Measurements from ENCODE around the gene CCDC54. TPM values are rescaled to one million over a fixed set of nuclear protein-coding genes. Genes with fewer than 3 reads are reported as not detected.

CCDC54 gene
- total RNA-seq, 1 donor from 2014 or later = not detected

- no peaks in the 10 kb centered on the region for H3K36me3 ChIP-seq
- H3K27ac ChIP-seq = no peak overlapping the region
- intact Hi-C loops (cut with DNase I) = no loop called here
- H3K4me1 ChIP-seq = no peaks in the 10 kb centered on the region
- no peaks in the 10 kb centered on the region for H3K27me3 ChIP-seq
- TF ChIP-seq POLR2A (IDR thresholded peaks at IDR 0.05) (no peak), CTCF (IDR thresholded peaks at IDR 0.05) (no peak), POLR2AphosphoS5 (IDR thresholded peaks at IDR 0.05; ENCODE audit: insufficient read depth in 1 of 2, low read depth in 1 of 2) (no peak)
- DNase-seq (ENCODE audit: extremely low spot score in 2 of 2) = no peak
- H3K9me3 ChIP-seq = no peaks in the 10 kb centered on the region
- no peak overlapping the region for H3K4me3 ChIP-seq
These were observed 31.3 kb upstream of the CCDC54 start for GRCh38 chr3:107345822-107346405.

- no peak overlapping the region for H3K27ac ChIP-seq
- no peaks in the 10 kb centered on the region for H3K27me3 ChIP-seq
These were observed 30.7 kb upstream of the CCDC54 start for GRCh38 chr3:107346564-107346963.

GRCh38 chr3:107347751-107348150, 29.5 kb upstream of the CCDC54 start:
- no peaks in the 10 kb centered on the region for H3K36me3 ChIP-seq
- intact Hi-C loops (cut with DNase I) = no loop called here
- no peak for TF ChIP-seq CTCF (IDR thresholded peaks at IDR 0.05)
- no peak for TF ChIP-seq POLR2AphosphoS5 (IDR thresholded peaks at IDR 0.05; ENCODE audit: insufficient read depth in 1 of 2, low read depth in 1 of 2)
- H3K27me3 ChIP-seq = no peaks in the 10 kb centered on the region
- no peaks in the 10 kb centered on the region for H3K9me3 ChIP-seq
- H3K27ac ChIP-seq = no peak overlapping the region
- DNase-seq (ENCODE audit: extremely low spot score in 2 of 2) = no peak
- no peak overlapping the region for H3K4me3 ChIP-seq
- no peaks in the 10 kb centered on the region for H3K4me1 ChIP-seq

More at GRCh38 chr3:107346564-107346963, 30.7 kb upstream of the CCDC54 start:
- H3K4me1 ChIP-seq = no peaks in the 10 kb centered on the region
- DNase-seq (ENCODE audit: extremely low spot score in 2 of 2) = no peak
- intact Hi-C loops (cut with DNase I) = no loop called here
- H3K36me3 ChIP-seq = no peaks in the 10 kb centered on the region
- H3K9me3 ChIP-seq = no peaks in the 10 kb centered on the region
- TF ChIP-seq CTCF (IDR thresholded peaks at IDR 0.05) (no peak), POLR2AphosphoS5 (IDR thresholded peaks at IDR 0.05; ENCODE audit: insufficient read depth in 1 of 2, low read depth in 1 of 2) (no peak), POLR2A (IDR thresholded peaks at IDR 0.05) (no peak)
- H3K4me3 ChIP-seq = no peak overlapping the region

GRCh38 chr3:107356706-107357105, 20.5 kb upstream of the CCDC54 start:
- TF ChIP-seq CTCF (IDR thresholded peaks at IDR 0.05) = no peak
- no peak for TF ChIP-seq POLR2AphosphoS5 (IDR thresholded peaks at IDR 0.05; ENCODE audit: insufficient read depth in 1 of 2, low read depth in 1 of 2)
- no peak for TF ChIP-seq POLR2A (IDR thresholded peaks at IDR 0.05)
- Histone ChIP-seq H3K4me1 (no peaks in the 10 kb centered on the region), H3K36me3 (no peaks in the 10 kb centered on the region), H3K9me3 (no peaks in the 10 kb centered on the region), H3K27me3 (no peaks in the 10 kb centered on the region), H3K27ac (no peak overlapping the region), H3K4me3 (no peak overlapping the region)
- intact Hi-C loops (cut with DNase I) = no loop called here
- DNase-seq (ENCODE audit: extremely low spot score in 2 of 2) = no peak

- DNase-seq (ENCODE audit: extremely low spot score in 2 of 2) = no peak
- no peaks in the 10 kb centered on the region for H3K36me3 ChIP-seq
- TF ChIP-seq CTCF (IDR thresholded peaks at IDR 0.05) (no peak), POLR2AphosphoS5 (IDR thresholded peaks at IDR 0.05; ENCODE audit: insufficient read depth in 1 of 2, low read depth in 1 of 2) (no peak), POLR2A (IDR thresholded peaks at IDR 0.05) (no peak)
- H3K4me3 ChIP-seq = no peak overlapping the region
- H3K4me1 ChIP-seq = no peaks in the 10 kb centered on the region
- H3K9me3 ChIP-seq = no peaks in the 10 kb centered on the region
- intact Hi-C loops (cut with DNase I) = no loop called here
- no peak overlapping the region for H3K27ac ChIP-seq
- no peaks in the 10 kb centered on the region for H3K27me3 ChIP-seq
These were observed 15.6 kb upstream of the CCDC54 start for GRCh38 chr3:107361633-107362032.
